GM12891 (cell line): ENCODE data around the gene UBR4.

Experiments used
- POLR2A ChIP-seq: IDR thresholded peaks from 2 replicates; pipeline ENCODE4 v1.6.1; 2011; ENCODE audit warnings: low read depth, low read length, control low read depth
- POLR2AphosphoS5 ChIP-seq: IDR thresholded peaks from 2 replicates; pipeline ENCODE4 v1.6.1; 2011; ENCODE audit warnings: low read depth, low read length, control low read depth
- POU2F2 ChIP-seq: IDR thresholded peaks from 2 replicates; pipeline ENCODE4 v1.6.1; 2011; ENCODE audit warnings: low read depth, mild to moderate bottlenecking, control low read depth, low read length, moderate library complexity
- TAF1 ChIP-seq: IDR thresholded peaks from 2 replicates; pipeline ENCODE4 v1.6.1; 2011; ENCODE audit warnings: low read depth, low read length, control low read depth

GRCh38 chr1:19239876-19240275, 29.8 kb upstream of the UBR4 start:
- TF ChIP-seq POLR2AphosphoS5 (no peak), POLR2A (no peak), TAF1 (no peak), POU2F2 (no peak)
